HG03159 (cell line): ENCODE measurements around the gene PCGF3.
"Not testable (repeated sequence)": the region's sequence is repeated elsewhere in the genome, so short reads cannot be mapped to it uniquely, and the experiment has no call there.

Source experiments
- ATAC-seq: cut with Tn5 transposase; IDR thresholded peaks from one replicate; pipeline ENCODE4 v1.9.1; 2021; ENCODE audit warnings: mild to moderate bottlenecking, moderate library complexity; ENCODE audit not compliant: unreplicated experiment

PCGF3 gene

DNA sequence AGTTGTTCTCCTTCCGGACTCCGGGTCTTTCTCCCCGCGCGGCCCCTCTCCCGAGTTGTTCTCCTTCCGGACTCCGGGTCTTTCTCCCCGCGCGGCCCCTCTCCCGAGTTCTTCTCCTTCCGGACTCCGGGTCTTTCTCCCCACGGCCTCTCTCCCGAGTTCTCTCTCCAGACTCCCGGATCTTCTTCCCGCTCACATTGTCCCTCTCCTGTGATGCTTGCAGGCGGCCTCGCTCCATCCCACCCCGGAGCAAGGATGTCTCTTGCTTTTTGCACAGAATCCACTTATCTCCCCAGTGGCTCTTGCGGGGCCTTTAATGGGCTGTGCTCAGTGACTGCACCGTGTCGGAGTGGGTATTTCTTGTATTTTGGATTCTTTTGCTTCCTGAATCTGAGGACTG is 54.2 kb downstream of the PCGF3 start:
- ATAC-seq, result not testable (repeated sequence)

DNA sequence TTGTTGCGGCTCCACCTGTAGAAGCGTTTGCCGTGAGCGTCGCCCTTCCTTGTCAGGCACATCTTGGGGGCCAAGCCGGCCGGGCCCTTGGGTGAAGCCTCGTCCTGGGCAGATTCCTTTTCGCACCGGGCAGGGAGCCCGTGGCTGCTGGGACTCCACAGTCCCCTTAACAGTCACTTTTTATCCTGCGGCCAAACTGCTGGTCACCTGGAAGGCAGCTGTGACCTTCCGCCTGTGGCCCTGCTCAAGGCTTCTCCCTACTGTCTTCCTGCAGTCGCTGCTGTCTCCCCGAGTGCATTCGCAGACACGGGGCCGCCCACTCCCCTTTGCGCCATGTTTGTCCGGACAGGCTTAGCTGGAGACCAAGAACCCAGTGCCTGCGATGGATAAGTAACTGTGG is 55.0 kb downstream of the PCGF3 start:
- no peak for ATAC-seq

DNA sequence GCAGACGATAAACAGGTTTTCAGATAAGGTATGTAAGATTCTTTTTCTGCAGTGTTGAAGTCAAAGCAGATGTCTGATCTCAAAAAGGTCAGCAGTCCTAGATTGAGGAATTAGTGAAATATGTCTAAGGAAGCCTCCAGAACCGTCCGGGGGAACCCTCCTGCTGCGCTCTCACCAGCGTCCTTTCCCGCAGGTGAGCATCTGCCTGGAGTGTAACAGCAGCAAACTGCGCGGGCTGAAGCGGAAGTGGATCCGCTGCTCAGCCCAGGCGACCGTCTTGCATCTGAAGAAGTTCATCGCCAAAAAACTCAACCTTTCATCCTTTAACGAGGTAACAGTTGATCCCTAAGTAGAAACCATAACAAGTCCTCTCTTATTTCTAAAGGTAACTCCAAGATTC is 55.5 kb downstream of the PCGF3 start:
- no peak for ATAC-seq

DNA sequence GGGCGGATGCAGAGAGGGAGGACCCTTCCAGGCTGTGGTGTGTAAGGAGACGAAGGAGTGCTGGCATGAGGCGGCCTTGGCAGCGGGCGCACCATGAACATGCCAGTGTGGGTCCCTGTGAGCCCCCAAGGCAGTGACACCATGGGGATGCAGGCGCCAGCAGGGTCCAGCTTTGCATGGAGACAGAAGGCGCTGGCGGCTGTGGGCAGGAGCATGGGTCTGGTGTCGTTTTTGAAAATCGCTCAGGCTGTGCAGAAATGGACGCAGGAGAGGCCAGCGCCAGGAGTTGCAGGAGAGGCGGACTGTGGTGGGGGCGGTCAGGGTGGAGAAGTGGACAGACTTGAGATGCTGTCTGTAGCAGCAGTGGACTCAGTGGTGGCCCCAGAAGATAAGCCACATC is 56.1 kb downstream of the PCGF3 start:
- no peak for ATAC-seq

DNA sequence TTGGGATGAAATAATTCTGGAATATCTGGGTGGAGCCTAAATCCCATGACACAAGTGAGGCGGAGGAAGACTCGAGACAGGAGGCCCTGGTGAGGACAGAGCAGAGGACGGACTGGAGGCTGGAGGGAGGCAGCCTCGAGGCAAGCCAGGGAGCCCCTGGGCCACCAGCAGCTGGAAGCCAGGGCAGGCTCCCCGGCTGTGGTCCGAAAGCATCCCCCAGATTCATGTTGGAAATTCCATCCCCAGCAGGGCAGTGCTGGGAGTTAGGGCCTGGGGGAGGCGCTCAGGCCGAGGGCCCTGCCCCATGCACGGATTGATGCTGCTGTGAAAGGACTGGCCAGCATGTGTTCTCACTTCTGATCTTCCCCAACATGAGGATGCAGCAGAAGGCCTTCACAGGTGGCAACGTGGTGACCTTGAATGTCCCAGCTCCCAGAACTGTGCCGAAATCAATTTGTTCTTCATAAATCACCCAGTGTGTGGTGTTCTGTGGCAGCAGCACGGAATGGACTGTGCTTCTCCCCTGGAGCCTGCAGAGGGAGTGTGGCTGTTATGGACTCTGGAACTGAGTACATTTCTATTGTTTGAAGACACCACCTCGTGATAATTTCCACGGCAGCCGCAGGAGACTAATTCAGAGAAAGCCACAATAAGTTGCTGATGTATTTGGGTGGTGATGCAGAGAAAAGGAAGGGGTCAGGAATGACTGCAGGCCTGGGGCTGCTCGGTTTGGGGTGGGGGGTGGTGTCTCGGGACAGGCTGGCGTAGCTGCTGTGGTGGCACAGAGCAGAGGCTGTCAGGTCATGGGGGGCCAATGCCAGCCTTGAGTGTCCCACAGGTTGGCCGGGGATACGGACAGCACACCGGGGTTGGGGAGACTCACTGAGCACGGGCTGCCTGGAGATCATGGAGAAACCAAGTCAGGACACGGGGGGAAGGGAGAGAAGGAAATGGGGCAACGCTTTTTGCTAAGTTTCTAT is 56.9 kb downstream of the PCGF3 start:
- no peak for ATAC-seq

DNA sequence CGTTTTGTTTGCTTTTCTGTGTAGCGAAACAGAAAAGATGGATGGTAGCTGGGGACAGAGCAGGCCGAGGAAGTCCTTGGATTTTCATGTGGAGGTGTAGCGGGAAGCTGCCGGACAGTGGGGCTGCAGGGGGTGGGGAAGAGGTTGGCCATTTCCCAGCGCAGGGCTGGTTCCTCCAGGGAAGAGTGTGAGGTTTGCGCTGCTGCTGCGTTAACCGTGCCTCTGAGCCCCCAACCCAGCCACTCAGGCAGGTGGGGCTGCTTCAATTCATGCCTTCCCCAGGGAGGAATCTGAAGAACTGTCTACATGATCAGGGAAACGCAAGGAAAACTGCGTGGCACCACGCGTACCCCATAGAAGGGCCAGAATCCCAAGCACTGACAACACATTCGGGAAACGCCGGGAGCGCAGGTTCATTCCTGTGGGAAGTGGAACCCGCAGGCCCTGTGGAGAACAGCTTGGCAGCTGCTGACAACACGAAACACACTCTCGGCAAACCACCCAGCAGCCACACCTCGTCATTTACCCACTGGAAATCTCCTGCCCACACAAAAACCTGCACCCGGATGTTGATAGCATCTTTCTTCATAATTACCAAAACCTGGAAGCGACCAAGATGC is 57.7 kb downstream of the PCGF3 start:
- ATAC-seq, result no peak

DNA sequence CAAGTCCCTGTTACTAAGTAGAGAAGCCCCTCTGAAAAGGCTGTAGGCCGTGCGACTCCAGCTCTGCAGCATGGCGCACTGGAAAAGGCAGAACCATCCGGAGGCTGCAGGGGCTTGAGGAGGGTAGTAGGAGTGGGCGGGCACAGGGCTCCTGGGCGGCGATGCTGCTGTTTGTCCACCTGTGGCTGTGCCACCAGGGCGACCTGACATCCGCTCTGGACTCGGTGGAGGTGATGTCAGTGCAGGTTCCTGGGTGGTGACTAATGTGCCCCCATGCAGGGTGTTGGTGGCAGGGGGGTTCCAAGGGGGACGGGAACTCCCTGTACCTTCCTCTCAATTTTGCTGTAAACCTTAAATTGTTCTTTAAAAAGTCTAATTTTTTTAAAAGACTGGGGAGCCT is 58.3 kb downstream of the PCGF3 start:
- ATAC-seq, result no peak

DNA sequence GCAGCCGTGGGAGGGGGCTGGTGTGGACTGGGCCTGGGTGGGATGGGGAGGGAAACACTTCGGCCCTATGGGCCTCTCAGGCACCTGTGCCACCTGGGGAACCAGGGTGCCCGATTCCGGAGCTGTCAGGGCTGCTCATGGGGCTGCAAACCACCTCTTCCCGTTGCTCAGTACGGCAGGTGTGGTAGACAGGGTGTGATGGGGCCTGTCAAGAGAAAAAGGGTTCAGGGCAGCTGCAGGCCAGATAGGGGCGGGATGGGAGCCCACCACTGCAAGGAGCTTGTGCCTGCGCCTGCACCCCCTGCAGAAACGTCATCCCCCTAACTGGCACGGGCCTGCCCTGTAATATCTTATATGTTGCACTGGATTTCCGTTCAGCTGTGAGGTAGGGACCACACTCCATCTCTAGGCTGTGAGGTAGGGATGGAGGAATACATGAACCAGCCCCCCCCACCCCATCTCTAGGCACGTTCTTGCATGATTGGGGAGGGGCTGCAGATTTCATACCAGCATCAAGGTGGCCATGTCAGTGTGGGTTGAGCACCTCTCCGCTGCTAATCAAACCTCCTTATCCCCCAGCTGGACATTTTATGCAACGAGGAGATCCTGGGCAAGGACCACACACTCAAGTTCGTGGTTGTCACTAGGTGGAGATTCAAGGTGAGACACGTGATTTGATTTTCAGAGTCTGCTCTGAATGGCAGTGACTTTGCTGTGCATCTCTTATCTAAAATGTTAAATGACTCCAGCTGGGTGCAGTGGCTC is 59.0 kb downstream of the PCGF3 start:
- ATAC-seq, result no peak

DNA sequence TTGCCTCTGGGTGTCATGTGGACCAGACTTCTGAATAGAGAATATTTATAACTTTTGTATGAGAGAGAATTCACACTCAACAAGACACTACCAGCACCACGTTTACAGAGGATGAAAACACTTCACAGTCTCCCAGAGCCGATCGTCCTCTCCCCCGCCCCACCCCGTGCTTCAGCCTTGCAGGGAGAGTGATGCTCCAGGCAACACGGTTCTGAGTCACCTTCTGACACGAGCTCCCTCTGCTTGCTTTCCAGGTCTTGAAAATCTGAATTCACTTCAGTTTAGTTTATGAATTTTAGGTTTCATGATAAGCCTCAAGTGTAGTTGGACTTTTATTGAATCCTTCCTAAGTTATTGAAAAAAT is 60.5 kb downstream of the PCGF3 start:
- no peak for ATAC-seq

DNA sequence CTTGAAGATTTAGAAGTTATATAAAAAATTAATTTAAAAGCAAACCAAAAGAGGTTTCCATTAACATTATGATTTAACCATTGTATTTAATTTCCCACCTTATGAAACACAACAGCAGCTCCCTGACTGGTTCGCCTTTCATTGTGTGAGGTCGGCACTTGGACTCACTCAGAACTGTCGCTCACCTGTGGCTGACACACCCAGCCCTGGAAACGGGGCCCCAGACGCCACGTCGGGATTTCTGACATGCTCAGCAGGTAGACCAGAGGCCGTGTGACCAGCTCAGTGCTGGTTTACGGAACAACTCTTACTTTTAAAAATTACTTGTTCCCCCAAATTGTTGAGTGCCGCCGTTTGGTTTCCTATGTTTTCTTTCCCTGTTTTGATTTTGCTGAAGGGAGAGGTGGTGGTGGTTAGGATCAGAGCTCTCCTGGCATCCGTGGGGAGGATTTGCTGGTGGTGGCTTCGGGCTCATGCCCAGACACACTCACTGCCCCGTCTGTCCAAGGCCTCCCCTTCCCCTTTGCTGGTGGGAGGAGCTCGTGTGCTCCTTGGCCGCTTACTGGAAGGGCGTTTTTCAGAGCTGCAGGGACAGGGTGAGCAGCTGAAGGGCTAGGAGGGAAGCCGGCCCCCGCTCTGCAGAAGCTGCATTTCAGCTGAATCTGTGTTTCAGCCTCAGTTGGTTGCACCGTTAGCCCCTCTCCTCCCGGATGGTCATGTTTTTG is 61.1 kb downstream of the PCGF3 start:
- ATAC-seq, result no peak

DNA sequence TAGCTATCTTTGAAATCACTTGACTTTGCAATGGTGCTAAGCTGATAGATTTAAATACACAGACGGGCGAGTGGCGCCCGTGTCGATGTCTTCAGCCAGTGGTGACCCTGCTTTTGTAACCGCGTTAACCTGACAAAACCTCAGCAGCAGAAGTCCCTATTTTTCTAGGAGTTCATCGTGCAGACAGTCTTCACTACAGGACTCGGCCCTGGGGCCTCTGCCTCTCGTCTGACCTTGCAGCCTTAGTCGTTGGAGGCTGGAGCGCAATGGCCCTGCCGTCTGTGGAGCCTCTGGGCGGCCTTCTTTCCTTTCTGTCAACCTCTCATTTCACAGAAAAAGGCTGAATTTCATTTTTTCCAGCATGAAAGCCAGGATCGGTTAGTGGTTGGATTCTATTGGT is 62.4 kb downstream of the PCGF3 start:
- ATAC-seq, result no peak

DNA sequence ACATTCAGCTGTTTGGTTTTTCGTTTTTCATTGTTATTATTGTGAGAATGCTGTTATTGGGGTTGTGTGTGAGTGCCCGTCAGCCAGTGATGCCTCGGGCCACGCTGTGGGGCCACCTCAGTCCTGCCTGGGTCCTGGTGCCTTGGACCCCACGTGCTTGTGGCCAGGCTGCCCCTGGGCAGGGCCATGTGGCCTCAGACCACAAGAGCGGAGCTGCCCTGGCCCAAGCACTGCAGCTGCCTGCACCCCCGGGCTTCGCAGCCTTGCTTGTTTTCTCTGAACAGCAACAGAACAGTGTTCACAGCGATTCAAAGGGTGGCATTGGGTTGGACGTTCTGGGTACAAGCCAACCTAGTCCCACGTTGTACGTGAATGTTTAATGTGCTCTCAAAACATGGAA is 63.4 kb downstream of the PCGF3 start:
- ATAC-seq, result no peak

DNA sequence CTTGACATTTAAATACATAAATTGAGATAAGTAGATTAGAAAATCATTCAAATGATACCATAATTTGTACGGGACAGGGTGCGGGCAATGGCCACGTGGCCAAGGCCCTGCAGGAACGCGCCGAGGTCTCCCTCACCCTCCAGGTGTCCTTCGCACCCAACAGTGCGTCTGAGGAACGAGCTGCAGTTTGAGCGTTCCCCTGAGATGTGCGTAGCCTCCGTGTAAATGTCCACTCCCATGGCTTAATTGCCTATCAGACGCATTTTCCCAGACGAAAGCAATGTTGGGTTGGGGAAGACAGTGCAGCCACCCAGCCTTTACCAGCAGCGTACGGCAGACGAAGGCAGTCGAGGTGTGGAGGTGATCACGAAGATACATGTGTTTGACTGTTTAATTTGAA is 63.9 kb downstream of the PCGF3 start:
- no peak for ATAC-seq

DNA sequence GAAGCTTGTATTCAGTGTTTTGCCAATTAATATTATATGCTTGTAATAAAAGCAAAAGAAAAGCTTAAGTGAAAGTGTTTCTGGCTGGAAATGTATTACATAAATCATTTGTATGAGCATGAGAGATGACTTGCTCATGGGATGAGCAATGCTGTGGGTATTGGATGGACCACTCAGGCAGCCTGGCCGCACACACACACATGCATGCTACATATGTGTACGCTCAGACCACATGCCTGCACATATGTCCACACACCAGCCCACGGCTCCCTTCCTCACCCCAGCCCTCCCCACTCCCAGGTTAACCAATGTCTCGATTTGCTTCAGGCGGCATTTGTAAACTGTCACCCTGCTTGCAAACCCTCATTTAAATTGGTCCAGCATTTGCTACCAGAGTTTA is 64.4 kb downstream of the PCGF3 start:
- no peak for ATAC-seq

DNA sequence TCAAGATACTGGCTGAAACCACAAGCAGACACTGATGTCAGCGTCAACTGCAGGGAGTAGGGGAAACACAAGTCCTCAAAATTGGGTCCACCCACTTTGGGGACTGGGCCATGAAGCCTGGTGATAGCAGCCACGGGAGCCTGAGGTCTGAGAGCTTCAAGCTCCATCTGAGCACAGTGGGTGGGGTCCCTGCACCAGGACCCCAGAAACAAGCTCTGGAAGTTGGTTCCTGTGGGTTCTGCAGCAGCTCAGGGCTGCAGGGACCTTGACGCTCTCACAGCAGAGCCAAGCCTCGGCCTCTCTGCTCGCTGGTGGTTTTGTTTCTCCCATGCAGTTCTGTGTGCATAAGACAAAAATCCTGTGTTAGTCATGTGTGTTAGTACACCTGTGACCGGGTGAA is 65.8 kb downstream of the PCGF3 start:
- ATAC-seq, result no peak

DNA sequence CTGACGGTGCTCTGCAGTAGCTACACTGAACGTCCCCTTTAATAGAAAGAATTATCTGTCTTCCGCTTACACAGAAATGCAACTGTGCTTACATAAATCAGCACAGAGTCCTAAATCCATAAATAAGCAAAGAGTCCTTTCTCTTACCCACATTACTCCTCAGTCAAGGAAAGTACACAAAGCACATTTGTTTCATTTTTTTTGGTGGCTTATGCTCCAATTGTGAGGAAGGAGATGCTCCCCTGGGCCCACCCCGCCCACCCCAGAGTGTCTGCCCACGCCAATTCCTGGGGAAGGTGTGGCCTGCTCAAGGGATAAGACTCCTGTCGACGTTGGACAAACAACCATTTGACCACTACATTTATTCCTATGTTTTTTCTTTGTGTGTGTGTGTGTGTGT is 66.5 kb downstream of the PCGF3 start:
- ATAC-seq, result no peak

DNA sequence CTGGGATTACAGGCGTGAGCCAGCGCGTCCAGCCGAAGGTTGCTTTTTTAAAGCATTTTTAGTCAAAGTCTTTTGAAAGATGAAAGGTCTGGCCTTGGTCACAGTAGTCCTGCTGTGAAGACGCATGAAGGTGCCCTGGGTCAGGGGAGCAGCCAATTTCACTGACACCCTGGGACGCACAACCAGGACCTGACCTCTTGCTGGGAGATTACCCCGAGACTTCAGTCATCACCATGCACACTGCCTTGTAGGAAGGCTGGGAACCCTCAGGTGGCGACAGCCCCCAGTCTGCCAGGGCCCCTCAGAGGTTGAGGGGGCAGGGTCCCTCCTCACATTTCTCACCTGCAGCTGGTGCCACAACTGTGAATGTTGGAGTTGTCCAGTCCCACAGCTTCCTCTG is 67.1 kb downstream of the PCGF3 start:
- ATAC-seq, result no peak

DNA sequence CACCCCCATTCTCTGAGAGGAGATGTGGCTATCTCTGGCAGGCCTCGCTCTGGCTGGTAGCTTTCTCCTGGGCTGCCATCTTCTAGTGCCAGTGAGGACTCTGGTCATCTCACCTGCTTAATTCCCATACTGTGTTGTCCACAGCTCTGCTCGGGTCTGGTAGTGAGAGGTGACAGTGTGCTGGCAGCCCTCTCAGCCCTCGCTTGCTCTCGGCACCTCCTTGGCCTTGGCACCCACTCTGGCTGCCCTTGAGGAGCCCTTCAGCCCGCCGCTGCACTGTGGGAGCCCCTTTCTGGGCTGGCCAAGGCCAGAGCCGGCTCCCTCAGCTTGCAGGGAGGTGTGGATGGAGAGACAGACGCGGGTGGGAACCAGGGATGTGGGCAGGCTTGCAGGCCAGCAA is 67.6 kb downstream of the PCGF3 start:
- ATAC-seq, result no peak

DNA sequence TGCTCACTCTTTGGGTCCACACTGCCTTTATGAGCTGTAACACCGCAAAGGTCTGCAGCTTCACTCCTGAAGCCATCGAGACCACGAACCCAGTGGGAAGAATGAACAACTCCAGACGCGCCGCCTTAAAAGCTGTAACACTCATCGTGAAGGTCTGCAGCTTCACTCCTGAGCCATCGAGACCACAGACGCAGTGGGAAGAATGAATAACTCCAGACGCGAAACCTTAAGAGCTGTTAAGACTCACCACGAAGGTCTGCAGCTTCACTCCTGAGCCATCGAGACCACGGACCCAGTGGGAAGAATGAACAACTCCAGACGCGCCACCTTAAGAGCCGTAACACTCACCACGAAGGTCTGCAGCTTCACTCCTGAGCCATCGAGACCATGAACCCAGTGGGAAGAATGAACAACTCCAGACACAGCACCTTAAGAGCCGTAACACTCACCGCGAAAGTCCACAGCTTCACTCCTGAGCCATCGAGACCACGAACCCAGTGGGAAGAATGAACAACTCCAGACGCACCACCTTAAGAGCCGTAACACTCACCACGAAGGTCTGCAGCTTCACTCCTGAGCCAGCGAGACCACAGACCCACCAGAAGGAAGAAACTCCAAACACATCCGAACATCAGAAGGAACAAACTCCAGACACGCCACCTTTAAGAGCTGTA is 68.9 kb downstream of the PCGF3 start:
- ATAC-seq, result not testable (repeated sequence)

DNA sequence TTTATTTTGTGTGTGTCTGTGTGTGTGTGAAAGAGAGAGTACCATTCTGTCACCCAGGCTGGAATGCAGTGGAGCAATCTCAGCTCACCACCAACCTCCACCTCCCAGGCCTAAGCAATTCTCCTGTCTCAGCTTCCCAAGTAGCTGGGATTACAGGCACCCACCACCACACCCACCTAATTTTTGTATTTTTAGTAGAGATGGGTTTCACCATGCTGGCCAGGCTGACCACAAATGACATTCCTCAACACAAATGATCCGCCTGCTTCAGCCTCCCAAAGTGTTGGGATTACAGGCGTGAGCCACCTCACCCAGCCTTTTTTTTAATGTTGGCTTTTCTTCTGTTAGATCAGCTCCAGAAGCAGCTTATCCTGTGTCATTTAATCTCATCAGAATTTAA is 69.9 kb downstream of the PCGF3 start:
- ATAC-seq, result not testable (repeated sequence)
